H1 (cell line): ENCODE data around the gene PDZRN3. TPM values are rescaled to one million over a fixed set of nuclear protein-coding genes. Genes with fewer than 3 reads are reported as not detected.

Experiments used
- BACH1 ChIP-seq: IDR thresholded peaks from 2 replicates; pipeline ENCODE4 v1.6.1; 2012; ENCODE audit warnings: low read length, improper control_type of control experiment
- CEBPB ChIP-seq: IDR thresholded peaks from 2 replicates; pipeline ENCODE4 v1.6.1; 2012; ENCODE audit warnings: low read depth, low read length
- FOSL1 ChIP-seq: IDR thresholded peaks from 2 replicates; pipeline ENCODE4 v1.6.1; 2011; ENCODE audit warnings: mild to moderate bottlenecking, low read depth, low read length, moderate library complexity; ENCODE audit not compliant: insufficient read depth
- GABPA ChIP-seq: IDR thresholded peaks from 2 replicates; pipeline ENCODE4 v1.6.1; 2011; ENCODE audit warnings: mild to moderate bottlenecking, low read length, moderate library complexity, borderline replicate concordance; ENCODE audit not compliant: insufficient read depth
- NRF1 ChIP-seq: IDR thresholded peaks from 2 replicates; pipeline ENCODE4 v1.6.1; 2011; ENCODE audit warnings: mild to moderate bottlenecking, low read depth, low read length, improper control_type of control experiment
- RAD21 ChIP-seq, 2 experiments: IDR thresholded peaks in 1 of 2; conservative IDR thresholded peaks in 1 of 2; 2 replicates each; pipeline ENCODE4 v1.6.1; 2011; ENCODE audit warnings: low read depth in 2 of 2, low read length in 2 of 2, improper control_type of control experiment in 1 of 2, inconsistent platforms in 1 of 2, mild to moderate bottlenecking in 1 of 2, moderate library complexity in 1 of 2
- SIRT6 ChIP-seq: IDR thresholded peaks from one replicate; pipeline ENCODE4 v1.7.1; 2012; ENCODE audit warnings: low read length, inconsistent platforms
- SP4 ChIP-seq: IDR thresholded peaks from 2 replicates; pipeline ENCODE4 v1.6.1; 2012; ENCODE audit warnings: low read length, inconsistent platforms
- TCF12 ChIP-seq: IDR thresholded peaks from 2 replicates; pipeline ENCODE4 v1.6.1; 2011; ENCODE audit warnings: low read depth, mild to moderate bottlenecking, low read length
- polyA plus RNA-seq, 7 experiments: library from polyadenylated mRNA; depleted of rRNA in 3 of 7; stranded (reverse) in 5 of 7; unstranded in 2 of 7; fragments of >200 nt in 5 of 7; fragments of 200-250 nt in 2 of 7; gene quantifications; 1 replicate in 5 of 7; 2 replicates in 1 of 7; 4 replicates in 1 of 7; pipeline versions ENCODE4 v1.2.1 to v1.2.3, GENCODE V29; 2011 to 2013; ENCODE audit warnings: missing spikeins in 2 of 7, mixed read lengths in 2 of 7
- total RNA-seq: library from RNA; stranded (reverse); fragmentation: NEBNext Ultra II Directional; extraction: Animal tissue kit (Norgen Biotek cat#: 25700); gene quantifications from 2 replicates; pipeline ENCODE4 v1.2.1, GENCODE V29; 2021
- TF ChIP-seq, protein P1 (sequence below): IDR thresholded peaks from 2 replicates; pipeline ENCODE4 v1.6.1; 2011; ENCODE audit warnings: low read length, improper control_type of control experiment

PDZRN3 gene
- total and polyA plus RNA-seq, 2 of the 8 experiments (the other 6 are each of a cell fraction or from before 2014, with no cell fraction given) = 4.2 to 20.5 TPM

DNA sequence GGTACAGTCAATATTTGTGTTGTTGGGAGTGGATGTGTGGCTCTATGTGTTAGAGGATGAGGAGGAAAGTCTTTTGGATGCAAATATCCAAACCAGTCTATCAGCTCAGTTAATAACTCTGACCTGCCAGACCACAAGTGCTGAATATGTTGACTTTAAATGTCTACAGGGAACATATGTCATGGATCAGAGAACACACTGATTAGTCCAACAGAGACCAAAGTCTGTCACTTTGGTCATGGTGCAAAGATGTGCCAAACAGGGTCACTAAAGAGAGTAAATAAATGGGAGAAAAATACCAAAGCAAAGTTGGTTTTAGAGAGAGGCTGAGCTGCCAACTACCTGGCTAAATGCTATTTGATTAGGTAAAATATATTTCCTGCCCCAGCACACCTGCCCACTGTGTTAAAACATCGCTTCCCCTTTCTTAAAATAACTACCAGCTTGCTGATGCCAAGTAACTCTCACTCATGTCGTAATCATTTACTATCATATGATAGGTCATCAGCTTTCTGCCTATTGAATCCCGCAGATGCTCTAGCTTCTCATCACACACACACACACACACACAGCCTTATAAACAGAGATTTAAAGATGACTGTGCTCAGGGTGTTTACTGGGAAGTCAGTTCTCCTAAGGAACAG is 173.3 kb downstream of the PDZRN3 start (continued):
- TF ChIP-seq, protein P1, sequence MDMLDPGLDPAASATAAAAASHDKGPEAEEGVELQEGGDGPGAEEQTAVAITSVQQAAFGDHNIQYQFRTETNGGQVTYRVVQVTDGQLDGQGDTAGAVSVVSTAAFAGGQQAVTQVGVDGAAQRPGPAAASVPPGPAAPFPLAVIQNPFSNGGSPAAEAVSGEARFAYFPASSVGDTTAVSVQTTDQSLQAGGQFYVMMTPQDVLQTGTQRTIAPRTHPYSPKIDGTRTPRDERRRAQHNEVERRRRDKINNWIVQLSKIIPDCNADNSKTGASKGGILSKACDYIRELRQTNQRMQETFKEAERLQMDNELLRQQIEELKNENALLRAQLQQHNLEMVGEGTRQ = no peak
- TF ChIP-seq BACH1 (no peak), SP4 (no peak), TCF12 (no peak), GABPA (no peak), SIRT6 (no peak), FOSL1 (no peak), CEBPB (no peak), NRF1 (no peak), RAD21 (IDR thresholded peaks at IDR 0.05 in 1 of 2, conservative IDR thresholded peaks at IDR 0.05 in 1 of 2; ENCODE audit: low read depth in 2 of 2, low read length in 2 of 2) (no peak)
